ENCODE data around the gene RIN3. TPM values are rescaled to one million over a fixed set of nuclear protein-coding genes. Genes with fewer than 3 reads are reported as not detected.

Gene RIN3
- total and polyA plus RNA-seq, 10 of the 15 experiments (the other 5 are each of a cell fraction or from before 2014, with no cell fraction given), result 0.91 to 23.3 (median 6.3) TPM

DNA sequence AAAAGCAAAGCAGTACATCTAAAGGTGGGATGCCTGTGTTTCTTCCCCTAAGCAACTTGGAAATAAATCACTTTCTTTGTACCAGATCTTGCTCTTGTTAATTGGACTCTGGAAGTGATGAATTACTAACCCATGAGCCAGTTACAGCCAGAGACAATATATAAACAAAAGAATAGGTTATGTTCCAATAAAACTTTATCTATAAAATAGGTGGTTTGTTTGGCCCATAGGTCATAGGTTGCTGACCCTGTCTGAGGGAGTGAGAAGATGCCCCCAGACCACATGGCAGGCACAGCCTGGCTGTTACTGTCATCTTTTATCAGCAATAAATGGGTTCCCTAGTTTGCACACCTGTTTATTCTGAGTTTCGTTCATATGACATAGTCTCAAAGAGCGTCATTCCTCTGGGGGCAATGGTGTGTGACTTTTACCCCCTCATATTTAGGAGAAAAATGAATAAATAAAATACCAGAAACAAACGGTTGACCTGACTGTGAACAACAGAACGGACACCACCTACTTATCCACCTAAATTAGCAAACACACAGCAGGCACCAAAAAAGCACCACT is 224.1 kb downstream of the RIN3 start (continued):
- TF ChIP-seq, protein P1, sequence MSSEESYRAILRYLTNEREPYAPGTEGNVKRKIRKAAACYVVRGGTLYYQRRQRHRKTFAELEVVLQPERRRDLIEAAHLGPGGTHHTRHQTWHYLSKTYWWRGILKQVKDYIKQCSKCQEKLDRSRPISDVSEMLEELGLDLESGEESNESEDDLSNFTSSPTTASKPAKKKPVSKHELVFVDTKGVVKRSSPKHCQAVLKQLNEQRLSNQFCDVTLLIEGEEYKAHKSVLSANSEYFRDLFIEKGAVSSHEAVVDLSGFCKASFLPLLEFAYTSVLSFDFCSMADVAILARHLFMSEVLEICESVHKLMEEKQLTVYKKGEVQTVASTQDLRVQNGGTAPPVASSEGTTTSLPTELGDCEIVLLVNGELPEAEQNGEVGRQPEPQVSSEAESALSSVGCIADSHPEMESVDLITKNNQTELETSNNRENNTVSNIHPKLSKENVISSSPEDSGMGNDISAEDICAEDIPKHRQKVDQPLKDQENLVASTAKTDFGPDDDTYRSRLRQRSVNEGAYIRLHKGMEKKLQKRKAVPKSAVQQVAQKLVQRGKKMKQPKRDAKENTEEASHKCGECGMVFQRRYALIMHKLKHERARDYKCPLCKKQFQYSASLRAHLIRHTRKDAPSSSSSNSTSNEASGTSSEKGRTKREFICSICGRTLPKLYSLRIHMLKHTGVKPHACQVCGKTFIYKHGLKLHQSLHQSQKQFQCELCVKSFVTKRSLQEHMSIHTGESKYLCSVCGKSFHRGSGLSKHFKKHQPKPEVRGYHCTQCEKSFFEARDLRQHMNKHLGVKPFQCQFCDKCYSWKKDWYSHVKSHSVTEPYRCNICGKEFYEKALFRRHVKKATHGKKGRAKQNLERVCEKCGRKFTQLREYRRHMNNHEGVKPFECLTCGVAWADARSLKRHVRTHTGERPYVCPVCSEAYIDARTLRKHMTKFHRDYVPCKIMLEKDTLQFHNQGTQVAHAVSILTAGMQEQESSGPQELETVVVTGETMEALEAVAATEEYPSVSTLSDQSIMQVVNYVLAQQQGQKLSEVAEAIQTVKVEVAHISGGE (CRISPR knock-in tag; IDR thresholded peaks at IDR 0.05), result no peak
- TF ChIP-seq ZNF217 (IDR thresholded peaks at IDR 0.05), result no peak
- peak; percentile 11; the same call in 1 of the 2 replicates for TF ChIP-seq MXI1 (IDR thresholded peaks at IDR 0.05; ENCODE audit: low read depth, low read length)
- TF ChIP-seq, protein P2, sequence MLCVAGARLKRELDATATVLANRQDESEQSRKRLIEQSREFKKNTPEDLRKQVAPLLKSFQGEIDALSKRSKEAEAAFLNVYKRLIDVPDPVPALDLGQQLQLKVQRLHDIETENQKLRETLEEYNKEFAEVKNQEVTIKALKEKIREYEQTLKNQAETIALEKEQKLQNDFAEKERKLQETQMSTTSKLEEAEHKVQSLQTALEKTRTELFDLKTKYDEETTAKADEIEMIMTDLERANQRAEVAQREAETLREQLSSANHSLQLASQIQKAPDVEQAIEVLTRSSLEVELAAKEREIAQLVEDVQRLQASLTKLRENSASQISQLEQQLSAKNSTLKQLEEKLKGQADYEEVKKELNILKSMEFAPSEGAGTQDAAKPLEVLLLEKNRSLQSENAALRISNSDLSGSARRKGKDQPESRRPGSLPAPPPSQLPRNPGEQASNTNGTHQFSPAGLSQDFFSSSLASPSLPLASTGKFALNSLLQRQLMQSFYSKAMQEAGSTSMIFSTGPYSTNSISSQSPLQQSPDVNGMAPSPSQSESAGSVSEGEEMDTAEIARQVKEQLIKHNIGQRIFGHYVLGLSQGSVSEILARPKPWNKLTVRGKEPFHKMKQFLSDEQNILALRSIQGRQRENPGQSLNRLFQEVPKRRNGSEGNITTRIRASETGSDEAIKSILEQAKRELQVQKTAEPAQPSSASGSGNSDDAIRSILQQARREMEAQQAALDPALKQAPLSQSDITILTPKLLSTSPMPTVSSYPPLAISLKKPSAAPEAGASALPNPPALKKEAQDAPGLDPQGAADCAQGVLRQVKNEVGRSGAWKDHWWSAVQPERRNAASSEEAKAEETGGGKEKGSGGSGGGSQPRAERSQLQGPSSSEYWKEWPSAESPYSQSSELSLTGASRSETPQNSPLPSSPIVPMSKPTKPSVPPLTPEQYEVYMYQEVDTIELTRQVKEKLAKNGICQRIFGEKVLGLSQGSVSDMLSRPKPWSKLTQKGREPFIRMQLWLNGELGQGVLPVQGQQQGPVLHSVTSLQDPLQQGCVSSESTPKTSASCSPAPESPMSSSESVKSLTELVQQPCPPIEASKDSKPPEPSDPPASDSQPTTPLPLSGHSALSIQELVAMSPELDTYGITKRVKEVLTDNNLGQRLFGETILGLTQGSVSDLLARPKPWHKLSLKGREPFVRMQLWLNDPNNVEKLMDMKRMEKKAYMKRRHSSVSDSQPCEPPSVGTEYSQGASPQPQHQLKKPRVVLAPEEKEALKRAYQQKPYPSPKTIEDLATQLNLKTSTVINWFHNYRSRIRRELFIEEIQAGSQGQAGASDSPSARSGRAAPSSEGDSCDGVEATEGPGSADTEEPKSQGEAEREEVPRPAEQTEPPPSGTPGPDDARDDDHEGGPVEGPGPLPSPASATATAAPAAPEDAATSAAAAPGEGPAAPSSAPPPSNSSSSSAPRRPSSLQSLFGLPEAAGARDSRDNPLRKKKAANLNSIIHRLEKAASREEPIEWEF (IDR thresholded peaks at IDR 0.05; ENCODE audit: insufficient replicate concordance, low read depth, low read length), result no peak
- peak; percentile 7 for TF ChIP-seq MEF2B (IDR thresholded peaks at IDR 0.05; ENCODE audit: partially characterized antibody, poor library complexity, severe bottlenecking)
- TF ChIP-seq NBN (IDR thresholded peaks at IDR 0.05), result no peak
- TF ChIP-seq, protein P3, sequence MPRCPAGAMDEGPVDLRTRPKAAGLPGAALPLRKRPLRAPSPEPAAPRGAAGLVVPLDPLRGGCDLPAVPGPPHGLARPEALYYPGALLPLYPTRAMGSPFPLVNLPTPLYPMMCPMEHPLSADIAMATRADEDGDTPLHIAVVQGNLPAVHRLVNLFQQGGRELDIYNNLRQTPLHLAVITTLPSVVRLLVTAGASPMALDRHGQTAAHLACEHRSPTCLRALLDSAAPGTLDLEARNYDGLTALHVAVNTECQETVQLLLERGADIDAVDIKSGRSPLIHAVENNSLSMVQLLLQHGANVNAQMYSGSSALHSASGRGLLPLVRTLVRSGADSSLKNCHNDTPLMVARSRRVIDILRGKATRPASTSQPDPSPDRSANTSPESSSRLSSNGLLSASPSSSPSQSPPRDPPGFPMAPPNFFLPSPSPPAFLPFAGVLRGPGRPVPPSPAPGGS (IDR thresholded peaks at IDR 0.05; ENCODE audit: borderline replicate concordance, insufficient read depth, low read depth, low read length, poor library complexity, severe bottlenecking), result no peak
- TF ChIP-seq ETV6 (conservative IDR thresholded peaks at IDR 0.05 in 1 of 2, IDR thresholded peaks at IDR 0.05 in 1 of 2; ENCODE audit: borderline replicate concordance in 1 of 2, low read depth in 1 of 2), result no peak
- TF ChIP-seq ESRRA (IDR thresholded peaks at IDR 0.05; ENCODE audit: low read length), result no peak
- TF ChIP-seq, protein P4, sequence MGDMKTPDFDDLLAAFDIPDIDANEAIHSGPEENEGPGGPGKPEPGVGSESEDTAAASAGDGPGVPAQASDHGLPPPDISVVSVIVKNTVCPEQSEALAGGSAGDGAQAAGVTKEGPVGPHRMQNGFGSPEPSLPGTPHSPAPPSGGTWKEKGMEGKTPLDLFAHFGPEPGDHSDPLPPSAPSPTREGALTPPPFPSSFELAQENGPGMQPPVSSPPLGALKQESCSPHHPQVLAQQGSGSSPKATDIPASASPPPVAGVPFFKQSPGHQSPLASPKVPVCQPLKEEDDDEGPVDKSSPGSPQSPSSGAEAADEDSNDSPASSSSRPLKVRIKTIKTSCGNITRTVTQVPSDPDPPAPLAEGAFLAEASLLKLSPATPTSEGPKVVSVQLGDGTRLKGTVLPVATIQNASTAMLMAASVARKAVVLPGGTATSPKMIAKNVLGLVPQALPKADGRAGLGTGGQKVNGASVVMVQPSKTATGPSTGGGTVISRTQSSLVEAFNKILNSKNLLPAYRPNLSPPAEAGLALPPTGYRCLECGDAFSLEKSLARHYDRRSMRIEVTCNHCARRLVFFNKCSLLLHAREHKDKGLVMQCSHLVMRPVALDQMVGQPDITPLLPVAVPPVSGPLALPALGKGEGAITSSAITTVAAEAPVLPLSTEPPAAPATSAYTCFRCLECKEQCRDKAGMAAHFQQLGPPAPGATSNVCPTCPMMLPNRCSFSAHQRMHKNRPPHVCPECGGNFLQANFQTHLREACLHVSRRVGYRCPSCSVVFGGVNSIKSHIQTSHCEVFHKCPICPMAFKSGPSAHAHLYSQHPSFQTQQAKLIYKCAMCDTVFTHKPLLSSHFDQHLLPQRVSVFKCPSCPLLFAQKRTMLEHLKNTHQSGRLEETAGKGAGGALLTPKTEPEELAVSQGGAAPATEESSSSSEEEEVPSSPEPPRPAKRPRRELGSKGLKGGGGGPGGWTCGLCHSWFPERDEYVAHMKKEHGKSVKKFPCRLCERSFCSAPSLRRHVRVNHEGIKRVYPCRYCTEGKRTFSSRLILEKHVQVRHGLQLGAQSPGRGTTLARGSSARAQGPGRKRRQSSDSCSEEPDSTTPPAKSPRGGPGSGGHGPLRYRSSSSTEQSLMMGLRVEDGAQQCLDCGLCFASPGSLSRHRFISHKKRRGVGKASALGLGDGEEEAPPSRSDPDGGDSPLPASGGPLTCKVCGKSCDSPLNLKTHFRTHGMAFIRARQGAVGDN (IDR thresholded peaks at IDR 0.05), result peak; percentile 36; the same call in 1 of the 2 replicates
